ENCODE measurements around the gene KCNQ1.

Gene KCNQ1

GRCh38 chr11:2679011-2679676, 234.3 kb downstream of the KCNQ1 start:
- TF ChIP-seq POLR2A (IDR thresholded peaks at IDR 0.05; ENCODE audit: low read length): no peak
- TF ChIP-seq GATA1 (IDR thresholded peaks at IDR 0.05; ENCODE audit: low read depth, low read length): no peak
- no peak for DNase-seq

- TF ChIP-seq GATA1 (IDR thresholded peaks at IDR 0.05; ENCODE audit: low read depth, low read length) (no peak), POLR2A (IDR thresholded peaks at IDR 0.05; ENCODE audit: low read length) (no peak)
- DNase-seq: no peak
Observed at GRCh38 chr11:2681408-2682145, 236.8 kb downstream of the KCNQ1 start.

GRCh38 chr11:2683806-2684205, 239.0 kb downstream of the KCNQ1 start:
- no peak for DNase-seq
- TF ChIP-seq GATA1 (IDR thresholded peaks at IDR 0.05; ENCODE audit: low read depth, low read length) (no peak), POLR2A (IDR thresholded peaks at IDR 0.05; ENCODE audit: low read length) (no peak)

GRCh38 chr11:2684581-2684980, 239.8 kb downstream of the KCNQ1 start:
- no peak for TF ChIP-seq GATA1 (IDR thresholded peaks at IDR 0.05; ENCODE audit: low read depth, low read length)
- TF ChIP-seq POLR2A (IDR thresholded peaks at IDR 0.05; ENCODE audit: low read length): no peak
- no peak for DNase-seq

- TF ChIP-seq GATA1 (IDR thresholded peaks at IDR 0.05; ENCODE audit: low read depth, low read length) (no peak), POLR2A (IDR thresholded peaks at IDR 0.05; ENCODE audit: low read length) (no peak)
- DNase-seq: no peak
Observed at GRCh38 chr11:2685051-2685450, 240.2 kb downstream of the KCNQ1 start.

GRCh38 chr11:2685566-2686359, 241.0 kb downstream of the KCNQ1 start:
- TF ChIP-seq GATA1 (IDR thresholded peaks at IDR 0.05; ENCODE audit: low read depth, low read length) (no peak), POLR2A (IDR thresholded peaks at IDR 0.05; ENCODE audit: low read length) (no peak)
- DNase-seq: no peak

- TF ChIP-seq POLR2A (IDR thresholded peaks at IDR 0.05; ENCODE audit: low read length) (no peak), GATA1 (IDR thresholded peaks at IDR 0.05; ENCODE audit: low read depth, low read length) (no peak)
- no peak for DNase-seq
Observed at GRCh38 chr11:2686360-2687222, 241.8 kb downstream of the KCNQ1 start.

GRCh38 chr11:2687223-2687530, 242.4 kb downstream of the KCNQ1 start:
- TF ChIP-seq GATA1 (IDR thresholded peaks at IDR 0.05; ENCODE audit: low read depth, low read length) (no peak), POLR2A (IDR thresholded peaks at IDR 0.05; ENCODE audit: low read length) (no peak)
- no peak for DNase-seq

GRCh38 chr11:2687782-2688191, 243.0 kb downstream of the KCNQ1 start:
- DNase-seq: no peak

GRCh38 chr11:2688381-2689231, 243.8 kb downstream of the KCNQ1 start:
- DNase-seq: no peak

More at GRCh38 chr11:2687782-2688191, 243.0 kb downstream of the KCNQ1 start:
- no peak for TF ChIP-seq GATA1 (IDR thresholded peaks at IDR 0.05; ENCODE audit: low read depth, low read length)
- TF ChIP-seq POLR2A (IDR thresholded peaks at IDR 0.05; ENCODE audit: low read length): no peak

GRCh38 chr11:2689651-2690575, 245.1 kb downstream of the KCNQ1 start:
- no peak for DNase-seq
- no peak for TF ChIP-seq POLR2A (IDR thresholded peaks at IDR 0.05; ENCODE audit: low read length)

More at GRCh38 chr11:2688381-2689231, 243.8 kb downstream of the KCNQ1 start:
- no peak for TF ChIP-seq GATA1 (IDR thresholded peaks at IDR 0.05; ENCODE audit: low read depth, low read length)
- TF ChIP-seq POLR2A (IDR thresholded peaks at IDR 0.05; ENCODE audit: low read length): no peak
